IgD-negative memory B cell (primary cell): ENCODE results near the gene DNASE1. TPM values are rescaled to one million over a fixed set of nuclear protein-coding genes. Genes with fewer than 3 reads are reported as not detected.
A peak's percentile ranks its signal among the peaks of the same experiment; 100 is the strongest.

ENCODE experiments used
- H3K27ac Mint-ChIP-seq, 3 donors: one replicate each; pipeline ENCODE4 v1.8.0; 2020 to 2022; ENCODE audit warnings: mild to moderate bottlenecking in 3 of 3, mixed read lengths in 3 of 3, moderate library complexity in 1 of 3
- H3K27me3 Mint-ChIP-seq: one replicate; pipeline ENCODE4 v1.8.0; 2021; ENCODE audit warnings: mixed read lengths
- H3K36me3 Mint-ChIP-seq: one replicate; pipeline ENCODE4 v1.8.0; 2020; ENCODE audit warnings: mild to moderate bottlenecking, mixed read lengths
- H3K4me1 Mint-ChIP-seq, 3 donors: one replicate each; pipeline ENCODE4 v1.8.0; 2020 to 2022; ENCODE audit warnings: mixed read lengths in 3 of 3, mild to moderate bottlenecking in 1 of 3
- H3K4me3 Mint-ChIP-seq, 4 donors: one replicate each; pipeline ENCODE4 v1.8.0; 2020 to 2022; ENCODE audit warnings: mild to moderate bottlenecking in 4 of 4, mixed read lengths in 4 of 4, moderate library complexity in 3 of 4
- H3K9me3 Mint-ChIP-seq, 3 donors: one replicate each; pipeline ENCODE4 v1.8.0; 2020 to 2021; ENCODE audit warnings: mixed read lengths in 3 of 3, mild to moderate bottlenecking in 1 of 3
- polyA plus RNA-seq: library from polyadenylated mRNA; unstranded; fragments of 300-500 nt; fragmentation: Illumina TruSeq; gene quantifications from one replicate; pipeline ENCODE4 v1.2.3, GENCODE V29; 2021

DNASE1 gene
- polyA plus RNA-seq, 1 donor from 2014 or later = 12.4 TPM

GRCh38 chr16:3669082-3669481 lies 14.6 kb downstream of the DNASE1 start:
- Mint-ChIP-seq H3K4me3 (no peak overlapping the region), H3K4me1 (peaks cover 4 to 7% (median 7%) of the 10 kb centered on the region in 3 donors), H3K27ac (peak overlapping the region in 1 of 3 donors; percentile 5), H3K27me3 (no peaks in the 10 kb centered on the region), H3K36me3 (peaks cover 4% of the 10 kb centered on the region), H3K9me3 (no peaks in the 10 kb centered on the region)

- H3K4me1 Mint-ChIP-seq = peaks cover 1 to 3% (median 2%) of the 10 kb centered on the region in 3 donors
- H3K9me3 Mint-ChIP-seq = no peaks in the 10 kb centered on the region
- no peak overlapping the region for H3K4me3 Mint-ChIP-seq
- H3K36me3 Mint-ChIP-seq = peaks cover 2% of the 10 kb centered on the region
- peak overlapping the region in 1 of 3 donors; percentile 23 for H3K27ac Mint-ChIP-seq
- no peaks in the 10 kb centered on the region for H3K27me3 Mint-ChIP-seq
Observed at GRCh38 chr16:3670711-3671110, 16.2 kb downstream of the DNASE1 start.

GRCh38 chr16:3671424-3671823 lies 16.9 kb downstream of the DNASE1 start:
- H3K4me3 Mint-ChIP-seq = no peak overlapping the region
- H3K4me1 Mint-ChIP-seq = peaks cover 0 to 2% (median 0%) of the 10 kb centered on the region in 3 donors
- peak overlapping the region in 2 of 3 donors; percentile 23 to 53 for H3K27ac Mint-ChIP-seq
- H3K27me3 Mint-ChIP-seq = no peaks in the 10 kb centered on the region
- H3K36me3 Mint-ChIP-seq = peaks cover 2% of the 10 kb centered on the region
- no peaks in the 10 kb centered on the region for H3K9me3 Mint-ChIP-seq

- peaks cover 2% of the 10 kb centered on the region for H3K36me3 Mint-ChIP-seq
- H3K4me1 Mint-ChIP-seq = peaks cover 0 to 2% (median 0%) of the 10 kb centered on the region in 3 donors
- no peaks in the 10 kb centered on the region for H3K27me3 Mint-ChIP-seq
- no peak overlapping the region for H3K4me3 Mint-ChIP-seq
- H3K27ac Mint-ChIP-seq = no peak overlapping the region
- no peaks in the 10 kb centered on the region for H3K9me3 Mint-ChIP-seq
Observed at GRCh38 chr16:3672571-3673041, 18.1 kb downstream of the DNASE1 start.

GRCh38 chr16:3673201-3673600 lies 18.7 kb downstream of the DNASE1 start:
- Mint-ChIP-seq H3K9me3 (no peaks in the 10 kb centered on the region), H3K4me1 (peaks cover 0 to 2% (median 0%) of the 10 kb centered on the region in 3 donors), H3K4me3 (no peak overlapping the region), H3K36me3 (peaks cover 2% of the 10 kb centered on the region), H3K27ac (no peak overlapping the region), H3K27me3 (no peaks in the 10 kb centered on the region)

GRCh38 chr16:3673676-3674377 lies 19.3 kb downstream of the DNASE1 start:
- H3K27ac Mint-ChIP-seq = no peak overlapping the region
- H3K4me3 Mint-ChIP-seq = no peak overlapping the region
- peaks cover 0 to 2% (median 0%) of the 10 kb centered on the region in 3 donors for H3K4me1 Mint-ChIP-seq
- peaks cover 2% of the 10 kb centered on the region for H3K36me3 Mint-ChIP-seq
- H3K27me3 Mint-ChIP-seq = no peaks in the 10 kb centered on the region
- no peaks in the 10 kb centered on the region for H3K9me3 Mint-ChIP-seq

DNA sequence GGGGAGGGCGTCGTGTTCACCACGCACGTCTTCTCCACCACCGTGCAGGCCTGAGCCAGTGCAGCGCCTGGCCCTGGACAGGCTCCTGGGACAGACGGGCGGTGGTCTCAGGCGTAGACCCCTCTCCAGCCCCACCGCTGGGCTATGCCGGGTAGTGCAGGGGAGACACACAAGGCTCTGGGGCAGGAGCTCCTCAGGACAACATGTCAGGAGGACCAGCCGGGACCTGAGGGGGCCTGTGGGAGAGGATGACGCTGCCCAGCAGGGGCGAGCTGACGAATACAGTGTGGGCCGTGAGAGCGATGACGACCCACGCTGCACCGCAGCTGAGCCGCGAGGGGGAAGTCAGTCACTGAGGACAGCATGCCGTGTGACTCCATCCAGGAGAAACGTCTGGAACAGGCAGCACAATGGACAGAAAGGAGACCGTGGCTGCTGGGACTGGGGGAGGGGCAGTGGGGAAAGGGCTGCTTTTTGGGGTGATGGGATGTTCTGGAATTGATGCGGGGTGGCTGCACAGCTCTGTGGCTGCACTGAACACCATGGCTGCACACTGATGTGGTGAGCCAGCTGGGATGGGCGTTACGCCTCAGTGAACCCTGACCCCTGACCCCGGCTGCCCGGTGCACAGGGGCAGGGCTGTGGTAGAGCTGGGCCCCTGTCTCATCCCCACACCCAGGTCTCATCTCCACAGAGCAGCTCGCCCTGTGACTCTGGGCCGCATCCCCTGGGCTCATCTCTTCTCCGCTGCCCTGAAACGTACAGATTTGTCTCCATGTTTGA lies 20.2 kb downstream of the DNASE1 start:
- Mint-ChIP-seq H3K9me3 (no peaks in the 10 kb centered on the region), H3K4me3 (no peak overlapping the region), H3K27me3 (no peaks in the 10 kb centered on the region), H3K36me3 (peaks cover 2% of the 10 kb centered on the region), H3K4me1 (peaks cover 0 to 2% (median 0%) of the 10 kb centered on the region in 3 donors), H3K27ac (no peak overlapping the region)

- Mint-ChIP-seq H3K4me3 (no peak overlapping the region), H3K4me1 (peaks cover 0 to under 1% (median 0%) of the 10 kb centered on the region in 3 donors), H3K27ac (no peak overlapping the region), H3K27me3 (no peaks in the 10 kb centered on the region), H3K9me3 (no peaks in the 10 kb centered on the region), H3K36me3 (peaks cover 2% of the 10 kb centered on the region)
Observed at GRCh38 chr16:3675601-3676130, 21.2 kb downstream of the DNASE1 start.

GRCh38 chr16:3677994-3678393 lies 23.5 kb downstream of the DNASE1 start:
- no peak overlapping the region for H3K27ac Mint-ChIP-seq
- no peaks in the 10 kb centered on the region for H3K27me3 Mint-ChIP-seq
- H3K4me3 Mint-ChIP-seq = no peak overlapping the region
- no peaks in the 10 kb centered on the region for H3K9me3 Mint-ChIP-seq
- no peaks in the 10 kb centered on the region for H3K4me1 Mint-ChIP-seq
- peaks cover 6% of the 10 kb centered on the region for H3K36me3 Mint-ChIP-seq

- no peak overlapping the region for H3K4me3 Mint-ChIP-seq
- no peaks in the 10 kb centered on the region for H3K4me1 Mint-ChIP-seq
- no peaks in the 10 kb centered on the region for H3K27me3 Mint-ChIP-seq
- H3K36me3 Mint-ChIP-seq = peaks cover 3% of the 10 kb centered on the region
- H3K27ac Mint-ChIP-seq = no peak overlapping the region
- H3K9me3 Mint-ChIP-seq = no peaks in the 10 kb centered on the region
Observed at GRCh38 chr16:3681206-3681605, 26.7 kb downstream of the DNASE1 start.

GRCh38 chr16:3687021-3687420 lies 32.5 kb downstream of the DNASE1 start:
- no peaks in the 10 kb centered on the region for H3K27me3 Mint-ChIP-seq
- no peak overlapping the region for H3K4me3 Mint-ChIP-seq
- H3K9me3 Mint-ChIP-seq = no peaks in the 10 kb centered on the region
- peak overlapping the region in 1 of 3 donors; percentile 93 for H3K27ac Mint-ChIP-seq
- H3K4me1 Mint-ChIP-seq = peaks cover 4 to 6% (median 6%) of the 10 kb centered on the region in 3 donors
- peaks cover 2% of the 10 kb centered on the region for H3K36me3 Mint-ChIP-seq

DNA sequence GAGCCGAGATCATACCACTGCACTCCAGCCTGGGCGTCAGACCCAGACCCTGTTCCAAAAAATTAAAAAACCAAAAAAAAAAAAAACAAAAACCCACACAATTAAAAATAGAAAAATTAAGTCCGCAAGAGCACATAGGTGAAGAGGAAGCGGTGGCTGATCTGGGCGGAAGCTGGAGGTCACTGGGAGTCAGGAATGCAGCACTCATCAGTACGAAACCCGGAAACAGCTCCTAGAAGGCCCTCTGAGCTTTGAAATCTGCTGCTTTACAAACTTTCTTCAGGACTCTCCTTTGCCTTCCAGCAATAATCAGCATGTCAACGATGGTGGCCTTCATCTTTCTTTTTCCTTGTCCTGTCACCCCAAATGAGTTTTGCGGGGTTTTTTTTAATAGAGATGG lies 33.3 kb downstream of the DNASE1 start:
- H3K4me3 Mint-ChIP-seq = no peak overlapping the region
- no peaks in the 10 kb centered on the region for H3K9me3 Mint-ChIP-seq
- H3K27ac Mint-ChIP-seq = no peak overlapping the region
- H3K27me3 Mint-ChIP-seq = no peaks in the 10 kb centered on the region
- peaks cover 4 to 6% (median 6%) of the 10 kb centered on the region in 3 donors for H3K4me1 Mint-ChIP-seq
- peaks cover 1% of the 10 kb centered on the region for H3K36me3 Mint-ChIP-seq

- H3K9me3 Mint-ChIP-seq = no peaks in the 10 kb centered on the region
- peaks cover 4 to 6% (median 6%) of the 10 kb centered on the region in 3 donors for H3K4me1 Mint-ChIP-seq
- no peak overlapping the region for H3K27ac Mint-ChIP-seq
- peaks cover 1% of the 10 kb centered on the region for H3K36me3 Mint-ChIP-seq
- H3K27me3 Mint-ChIP-seq = no peaks in the 10 kb centered on the region
- no peak overlapping the region for H3K4me3 Mint-ChIP-seq
Observed at GRCh38 chr16:3689731-3690130, 35.2 kb downstream of the DNASE1 start.

DNA sequence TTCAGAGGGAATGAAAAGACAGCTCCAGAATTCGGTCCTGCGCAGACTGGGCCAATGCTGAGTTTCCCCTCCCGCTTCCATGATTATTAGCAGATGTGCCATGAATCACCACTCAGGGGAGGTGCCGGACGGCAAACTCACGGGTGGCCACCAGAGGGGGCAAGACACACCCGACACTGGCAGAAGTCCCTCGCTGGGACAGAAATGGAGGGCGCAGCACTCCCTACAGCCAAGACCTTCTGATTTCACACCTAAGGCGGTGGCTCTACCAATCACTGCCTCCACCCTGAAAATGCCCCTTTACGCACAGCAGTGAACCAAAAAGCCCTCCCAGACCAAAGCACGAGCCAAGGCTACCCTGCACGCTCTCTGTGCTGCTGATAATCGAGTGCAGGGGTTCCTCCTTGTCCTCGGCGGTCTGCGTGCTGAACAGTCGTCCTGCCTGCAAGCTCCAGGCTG lies 36.0 kb downstream of the DNASE1 start:
- Mint-ChIP-seq H3K27ac (peak overlapping the region in 2 of 3 donors; percentile 5 to 13), H3K4me3 (peak overlapping the region in 1 of 4 donors; percentile 19), H3K27me3 (no peaks in the 10 kb centered on the region)

More for the DNA sequence above, 36.0 kb downstream of the DNASE1 start:
- Mint-ChIP-seq H3K36me3 (peaks cover 1% of the 10 kb centered on the region), H3K9me3 (no peaks in the 10 kb centered on the region), H3K4me1 (peaks cover 5 to 7% (median 6%) of the 10 kb centered on the region in 3 donors)
